ENCODE data around the gene PTCH2.

The PTCH2 gene

GRCh38 chr1:44798481-44799365 is 44.3 kb downstream of the PTCH2 start:
- TF ChIP-seq CTCF (IDR thresholded peaks at IDR 0.05), result no peak

GRCh38 chr1:44792736-44793502 is 50.1 kb downstream of the PTCH2 start:
- no peak for TF ChIP-seq CTCF (IDR thresholded peaks at IDR 0.05)

GRCh38 chr1:44790968-44791801 is 51.9 kb downstream of the PTCH2 start:
- TF ChIP-seq CTCF (IDR thresholded peaks at IDR 0.05), result no peak

GRCh38 chr1:44788120-44788860 is 54.8 kb downstream of the PTCH2 start, which contains the start of gene BEST4:
Gene BEST4, minus strand, starts transcription at chr1:44788170. Its CDS starts 465 bp downstream, at chr1:44787705.
- no peak for TF ChIP-seq CTCF (IDR thresholded peaks at IDR 0.05)

- no peak for TF ChIP-seq CTCF (IDR thresholded peaks at IDR 0.05)
Measured at GRCh38 chr1:44787506-44787905, 55.5 kb downstream of the PTCH2 start.

- TF ChIP-seq CTCF (IDR thresholded peaks at IDR 0.05), result no peak
Measured at GRCh38 chr1:44786841-44787426, 56.1 kb downstream of the PTCH2 start.
